HepG2 (cell line): ENCODE measurements around the gene AGXT. TPM values are rescaled to one million over a fixed set of nuclear protein-coding genes. Genes with fewer than 3 reads are reported as not detected.

Source experiments
- ARNTL ChIP-seq: sonication (generic); formaldehyde crosslinking; IDR thresholded peaks from 2 replicates; pipeline ENCODE4 v1.4.0; 2020; ENCODE audit warnings: mild to moderate bottlenecking, missing genetic modification reagents
- ATRX ChIP-seq: sonication (generic); formaldehyde crosslinking; IDR thresholded peaks from 2 replicates; pipeline ENCODE4 v1.4.0; 2020; ENCODE audit warnings: missing genetic modification reagents, borderline replicate concordance
- BCL6 ChIP-seq: IDR thresholded peaks from 2 replicates; pipeline ENCODE4 v1.6.1; 2016; ENCODE audit warnings: missing genetic modification reagents, missing compliant biosample characterization
- BORCS8-MEF2B ChIP-seq: sonication (generic); formaldehyde crosslinking; IDR thresholded peaks from 2 replicates; pipeline ENCODE4 v1.8.0; 2022; ENCODE audit warnings: mild to moderate bottlenecking, missing genetic modification reagents
- BRD4 ChIP-seq: sonication (generic); formaldehyde crosslinking; IDR thresholded peaks from 2 replicates; pipeline ENCODE4 v1.4.0; 2020; ENCODE audit warnings: missing genetic modification reagents
- HNRNPLL ChIP-seq: fragments of 200-400 bp; formaldehyde crosslinking; IDR thresholded peaks from 2 replicates; pipeline ENCODE4 v1.6.1; 2017; ENCODE audit warnings: mild to moderate bottlenecking, low read depth, low read length; ENCODE audit not compliant: poor library complexity, severe bottlenecking
- HOMEZ ChIP-seq: IDR thresholded peaks from 2 replicates; pipeline ENCODE4 v1.6.1; 2016; ENCODE audit warnings: low read depth
- HOXA5 ChIP-seq: sonication (generic); formaldehyde crosslinking; IDR thresholded peaks from 2 replicates; pipeline ENCODE4 v1.4.0; 2020; ENCODE audit warnings: missing genetic modification reagents
- MTA1 ChIP-seq: sonication (generic); formaldehyde crosslinking; IDR thresholded peaks from 2 replicates; pipeline ENCODE4 v1.4.0; 2020; ENCODE audit warnings: missing genetic modification reagents, mild to moderate bottlenecking, borderline replicate concordance
- POLR2AphosphoS2 ChIP-seq: IDR thresholded peaks from 2 replicates; pipeline ENCODE4 v1.6.1; 2011; ENCODE audit warnings: low read depth, low read length, improper control_type of control experiment
- TEAD2 ChIP-seq: sonication (generic); formaldehyde crosslinking; IDR thresholded peaks from 2 replicates; pipeline ENCODE4 v1.9.0; 2021; ENCODE audit warnings: missing genetic modification reagents
- ZFP90 ChIP-seq: sonication (generic); formaldehyde crosslinking; IDR thresholded peaks from 2 replicates; pipeline ENCODE4 v1.8.0; 2022; ENCODE audit warnings: missing genetic modification reagents, mild to moderate bottlenecking, inconsistent platforms, borderline replicate concordance
- ZNF143 ChIP-seq: sonication (generic); formaldehyde crosslinking; IDR thresholded peaks from 2 replicates; pipeline ENCODE4 v1.4.0; 2020; ENCODE audit warnings: missing genetic modification reagents
- ZNF331 ChIP-seq: sonication (generic); formaldehyde crosslinking; IDR thresholded peaks from 2 replicates; pipeline ENCODE4 v1.4.0; 2020; ENCODE audit warnings: missing genetic modification reagents
- ZNF343 ChIP-seq: sonication (generic); formaldehyde crosslinking; IDR thresholded peaks from 2 replicates; pipeline ENCODE4 v1.4.0; 2020; ENCODE audit warnings: mild to moderate bottlenecking, missing genetic modification reagents
- ZNF354B ChIP-seq: sonication (generic); formaldehyde crosslinking; IDR thresholded peaks from 2 replicates; pipeline ENCODE4 v1.8.0; 2022; ENCODE audit warnings: mild to moderate bottlenecking, missing genetic modification reagents
- ZNF44 ChIP-seq: sonication (generic); formaldehyde crosslinking; IDR thresholded peaks from 2 replicates; pipeline ENCODE4 v1.5.1; 2020; ENCODE audit warnings: mild to moderate bottlenecking, missing genetic modification reagents
- ZNF572 ChIP-seq: sonication (generic); formaldehyde crosslinking; IDR thresholded peaks from 2 replicates; pipeline ENCODE4 v1.5.1; 2020; ENCODE audit warnings: mild to moderate bottlenecking, missing genetic modification reagents
- ZNF709 ChIP-seq: sonication (generic); formaldehyde crosslinking; IDR thresholded peaks from 2 replicates; pipeline ENCODE4 v1.5.0; 2020; ENCODE audit warnings: mild to moderate bottlenecking, missing genetic modification reagents
- ZNF788 ChIP-seq: sonication (generic); formaldehyde crosslinking; IDR thresholded peaks from 2 replicates; pipeline ENCODE4 v1.5.0; 2020; ENCODE audit warnings: mild to moderate bottlenecking, missing genetic modification reagents, borderline replicate concordance
- polyA plus RNA-seq, 8 experiments: library from polyadenylated mRNA; depleted of rRNA in 3 of 8; stranded (reverse) in 7 of 8; unstranded in 1 of 8; fragments of >200 nt; fragmentation: Illumina TruSeq in 4 of 8; extraction: Trizol in 4 of 8; gene quantifications; 2 replicates each; pipeline versions ENCODE4 v1.2.1 to v1.2.3, GENCODE V29; 2011 to 2016; ENCODE audit warnings: low read depth in 4 of 8, missing spikeins in 1 of 8, mixed read lengths in 1 of 8; ENCODE audit not compliant: insufficient read depth in 1 of 8
- total RNA-seq, 5 experiments: library from RNA; depleted of rRNA; stranded (reverse); fragments of >200 nt; fragmentation: Illumina TruSeq; extraction: Trizol; gene quantifications; 2 replicates each; pipeline ENCODE4 v1.2.3, GENCODE V29; 2016; ENCODE audit warnings: low read depth in 1 of 5
- TF ChIP-seq, protein P1 (sequence below): sonication (generic); formaldehyde crosslinking; IDR thresholded peaks from 2 replicates; pipeline ENCODE4 v1.8.1; 2023; ENCODE audit warnings: mild to moderate bottlenecking, missing genetic modification reagents, borderline replicate concordance
- TF ChIP-seq, protein P2 (sequence below): sonication (generic); formaldehyde crosslinking; IDR thresholded peaks from 2 replicates; pipeline ENCODE4 v1.4.0; 2020; ENCODE audit warnings: missing genetic modification reagents
- TF ChIP-seq, protein P3 (sequence below): sonication (generic); formaldehyde crosslinking; IDR thresholded peaks from 2 replicates; pipeline ENCODE4 v1.8.0; 2022; ENCODE audit warnings: low read depth, missing genetic modification reagents

The AGXT gene
- total and polyA plus RNA-seq, 2 of the 13 experiments (the other 11 are each of a cell fraction or from before 2014, with no cell fraction given) = 41.9 to 96.1 TPM

DNA sequence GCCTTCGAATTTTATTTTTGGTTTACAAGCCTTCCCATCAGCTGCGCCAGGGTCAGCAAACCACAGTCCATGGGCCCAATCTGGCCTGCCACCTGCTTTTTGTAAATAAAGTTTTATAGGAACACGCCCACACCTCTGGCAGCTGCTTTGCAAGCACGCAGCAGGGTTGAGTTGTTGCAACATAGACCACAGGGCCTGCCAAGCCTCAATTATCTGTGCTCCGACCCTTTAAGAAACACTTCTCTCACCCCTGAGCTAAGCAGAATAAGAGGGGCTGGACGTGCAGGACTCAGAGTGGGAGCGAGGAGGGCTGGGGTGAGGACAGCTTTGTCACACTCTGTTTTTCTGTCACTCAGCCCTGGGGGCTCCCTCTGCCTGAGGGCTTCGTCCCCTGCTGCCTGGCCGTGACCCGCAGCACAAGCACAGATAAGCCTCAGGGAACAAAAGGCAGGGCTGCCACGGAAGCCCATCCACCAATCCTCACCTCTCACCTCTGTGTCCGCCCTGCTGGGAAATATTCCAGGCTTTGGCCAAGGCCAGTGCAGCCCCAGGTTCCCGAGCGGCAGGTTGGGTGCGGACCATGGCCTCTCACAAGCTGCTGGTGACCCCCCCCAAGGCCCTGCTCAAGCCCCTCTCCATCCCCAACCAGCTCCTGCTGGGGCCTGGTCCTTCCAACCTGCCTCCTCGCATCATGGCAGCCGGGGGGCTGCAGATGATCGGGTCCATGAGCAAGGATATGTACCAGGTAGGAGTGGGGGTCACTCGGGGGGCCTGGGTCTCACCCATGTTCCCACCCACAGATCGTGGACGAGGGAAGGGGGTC, at the start of gene AGXT (continued):
- TF ChIP-seq ZNF788 (CRISPR knock-in tag) (peak; percentile 82; the same call in 1 of the 2 replicates), ZNF143 (peak; percentile 53; the same call in 1 of the 2 replicates), BRD4 (CRISPR knock-in tag) (no peak; the same call in none of the 2 replicates), POLR2AphosphoS2 (no peak), ZNF572 (CRISPR knock-in tag) (peak; percentile 72; the same call in 1 of the 2 replicates), ZNF343 (CRISPR knock-in tag) (peak; percentile 68; the same call in 1 of the 2 replicates), ARNTL (CRISPR knock-in tag) (peak; percentile 86), TEAD2 (no peak), ZNF354B (CRISPR knock-in tag) (0 out of 2 replicates have a peak, but pooled peaks have one; percentile 75), BORCS8-MEF2B (CRISPR knock-in tag) (peak; percentile 94), ZNF44 (CRISPR knock-in tag) (peak; percentile 62; the same call in 1 of the 2 replicates), HOMEZ (CRISPR knock-in tag) (no peak), ZNF331 (CRISPR knock-in tag) (peak; percentile 62; the same call in 1 of the 2 replicates), ZNF709 (CRISPR knock-in tag) (peak; percentile 77), MTA1 (CRISPR knock-in tag) (peak; percentile 99), BCL6 (peak; percentile 62; the same call in 1 of the 2 replicates), HOXA5 (CRISPR knock-in tag) (peak; percentile 58; the same call in 1 of the 2 replicates), ATRX (CRISPR knock-in tag) (no peak), HNRNPLL (peak; percentile 18), ZFP90 (CRISPR knock-in tag) (peak; percentile 77; the same call in 1 of the 2 replicates)
- TF ChIP-seq, protein P1, sequence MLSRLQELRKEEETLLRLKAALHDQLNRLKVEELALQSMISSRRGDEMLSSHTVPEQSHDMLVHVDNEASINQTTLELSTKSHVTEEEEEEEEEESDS (CRISPR knock-in tag) = no peak; the same call in 1 of the 2 replicates
- TF ChIP-seq, protein P2, sequence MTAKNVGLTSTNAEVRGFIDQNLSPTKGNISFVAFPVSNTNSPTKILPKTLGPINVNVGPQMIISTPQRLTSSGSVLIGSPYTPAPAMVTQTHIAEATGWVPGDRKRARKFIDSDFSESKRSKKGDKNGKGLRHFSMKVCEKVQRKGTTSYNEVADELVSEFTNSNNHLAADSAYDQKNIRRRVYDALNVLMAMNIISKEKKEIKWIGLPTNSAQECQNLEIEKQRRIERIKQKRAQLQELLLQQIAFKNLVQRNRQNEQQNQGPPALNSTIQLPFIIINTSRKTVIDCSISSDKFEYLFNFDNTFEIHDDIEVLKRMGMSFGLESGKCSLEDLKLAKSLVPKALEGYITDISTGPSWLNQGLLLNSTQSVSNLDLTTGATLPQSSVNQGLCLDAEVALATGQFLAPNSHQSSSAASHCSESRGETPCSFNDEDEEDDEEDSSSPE (CRISPR knock-in tag) = peak; percentile 54; the same call in 1 of the 2 replicates
- TF ChIP-seq, protein P3, sequence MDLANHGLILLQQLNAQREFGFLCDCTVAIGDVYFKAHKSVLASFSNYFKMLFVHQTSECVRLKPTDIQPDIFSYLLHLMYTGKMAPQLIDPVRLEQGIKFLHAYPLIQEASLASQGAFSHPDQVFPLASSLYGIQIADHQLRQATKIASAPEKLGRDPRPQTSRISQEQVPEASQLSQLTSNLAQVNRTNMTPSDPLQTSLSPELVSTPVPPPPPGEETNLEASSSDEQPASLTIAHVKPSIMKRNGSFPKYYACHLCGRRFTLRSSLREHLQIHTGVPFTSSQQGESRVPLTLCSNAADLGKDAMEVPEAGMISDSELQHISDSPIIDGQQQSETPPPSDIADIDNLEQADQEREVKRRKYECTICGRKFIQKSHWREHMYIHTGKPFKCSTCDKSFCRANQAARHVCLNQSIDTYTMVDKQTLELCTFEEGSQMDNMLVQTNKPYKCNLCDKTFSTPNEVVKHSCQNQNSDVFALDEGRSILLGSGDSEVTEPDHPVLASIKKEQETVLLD (CRISPR knock-in tag) = no peak; the same call in 1 of the 2 replicates
